Fibroblast of the aortic adventitia (primary cell): ENCODE measurements around the gene LRP1B. TPM values are rescaled to one million over a fixed set of nuclear protein-coding genes. Genes with fewer than 3 reads are reported as not detected.

Experiments
- DNase-seq: peaks from one replicate; pipeline ENCODE4 v3.0.0-alpha.2; 2010; ENCODE audit warnings: low read depth
- H3K4me3 ChIP-seq: 2 replicates; pipeline ENCODE4 v1.5.1; 2011; ENCODE audit warnings: low read depth, mild to moderate bottlenecking, control low read depth, low read length, moderate library complexity
- CTCF ChIP-seq: IDR thresholded peaks from 2 replicates; pipeline ENCODE4 v1.5.1; 2011; ENCODE audit warnings: mild to moderate bottlenecking, low read length, control low read depth, inconsistent platforms; ENCODE audit not compliant: insufficient read depth
- total RNA-seq: library from RNA; depleted of rRNA; stranded (reverse); fragments of >200 nt; gene quantifications from 2 replicates; pipeline ENCODE4 v1.2.3, GENCODE V29; 2012; ENCODE audit warnings: low replicate concordance

The LRP1B gene
- total RNA-seq, 1 donor, result 0.36 TPM

GRCh38 chr2:141560723-141561122 is 570.1 kb downstream of the LRP1B start:
- DNase-seq, result no peak
- no peak overlapping the region for H3K4me3 ChIP-seq
- TF ChIP-seq CTCF, result no peak

GRCh38 chr2:141557329-141558095 is 573.3 kb downstream of the LRP1B start:
- DNase-seq, result peak; percentile 57
- no peak for TF ChIP-seq CTCF
- H3K4me3 ChIP-seq, result no peak overlapping the region

GRCh38 chr2:141555876-141556470 is 574.8 kb downstream of the LRP1B start:
- no peak overlapping the region for H3K4me3 ChIP-seq
- TF ChIP-seq CTCF, result no peak
- no peak for DNase-seq

- TF ChIP-seq CTCF, result peak; percentile 40
- H3K4me3 ChIP-seq, result no peak overlapping the region
- peak; percentile 20 for DNase-seq
These were observed 576.0 kb downstream of the LRP1B start for GRCh38 chr2:141554810-141555209.

- DNase-seq, result no peak
- H3K4me3 ChIP-seq, result no peak overlapping the region
- TF ChIP-seq CTCF, result no peak
These were observed 596.0 kb downstream of the LRP1B start for GRCh38 chr2:141534666-141535362.

GRCh38 chr2:141529659-141530058 is 601.2 kb downstream of the LRP1B start:
- no peak for DNase-seq
- TF ChIP-seq CTCF, result no peak
- no peak overlapping the region for H3K4me3 ChIP-seq
